NT2/D1 (cell line): ENCODE measurements around the gene ASB5.

Experiments
- DNase-seq: peaks from one replicate; pipeline ENCODE4 v3.0.0-alpha.2; 2011; ENCODE audit warnings: low read depth, low spot score
- H3K27me3 ChIP-seq: 2 replicates; pipeline ENCODE4 v1.6.0; 2011; ENCODE audit warnings: mild to moderate bottlenecking; ENCODE audit not compliant: insufficient read length, insufficient read depth
- H3K36me3 ChIP-seq: 2 replicates; pipeline ENCODE4 v1.6.1; 2011; ENCODE audit warnings: mild to moderate bottlenecking, low read length, mixed read lengths; ENCODE audit not compliant: insufficient read depth, insufficient read length
- H3K4me1 ChIP-seq: 2 replicates; pipeline ENCODE4 v1.5.1; 2011; ENCODE audit not compliant: insufficient read depth, insufficient read length
- H3K4me3 ChIP-seq: 2 replicates; pipeline ENCODE4 v1.5.1; 2011; ENCODE audit warnings: low read depth; ENCODE audit not compliant: insufficient read length
- H3K9ac ChIP-seq: 2 replicates; pipeline ENCODE4 v1.6.0; 2011; ENCODE audit warnings: low read depth; ENCODE audit not compliant: insufficient read length
- H3K9me3 ChIP-seq: 2 replicates; pipeline ENCODE4 v1.5.1; 2011; ENCODE audit warnings: mild to moderate bottlenecking, low read length; ENCODE audit not compliant: insufficient read depth
- SUZ12 ChIP-seq: IDR thresholded peaks from 2 replicates; pipeline ENCODE4 v1.6.1; 2011; ENCODE audit not compliant: insufficient read length, insufficient read depth; ENCODE audit errors: extremely low read depth
- YY1 ChIP-seq: IDR thresholded peaks from 2 replicates; pipeline ENCODE4 v1.6.1; 2011; ENCODE audit not compliant: insufficient read length, insufficient read depth
- ZNF274 ChIP-seq: IDR thresholded peaks from 2 replicates; pipeline ENCODE4 v1.6.1; 2011; ENCODE audit warnings: mild to moderate bottlenecking, low read depth, low read length

The ASB5 gene

GRCh38 chr4:176198316-176198903, 70.6 kb downstream of the ASB5 start:
- Histone ChIP-seq H3K4me1 (no peaks in the 10 kb centered on the region), H3K4me3 (no peak overlapping the region), H3K9me3 (0 out of 2 replicates have a peak, but pooled peaks cover 3% of the 10 kb centered on the region), H3K36me3 (no peaks in the 10 kb centered on the region), H3K9ac (no peak overlapping the region), H3K27me3 (no peaks in the 10 kb centered on the region)
- TF ChIP-seq ZNF274 (no peak), YY1 (no peak), SUZ12 (no peak)
- no peak for DNase-seq

- no peaks in the 10 kb centered on the region for H3K4me1 ChIP-seq
- TF ChIP-seq SUZ12 (no peak), YY1 (peak; percentile 70), ZNF274 (no peak)
- 0 out of 2 replicates have a peak, but pooled peaks cover 3% of the 10 kb centered on the region for H3K9me3 ChIP-seq
- peak within 1 kb of the TSS; percentile 56 for H3K9ac ChIP-seq
- peak; percentile 82 for DNase-seq
- no peaks in the 10 kb centered on the region for H3K27me3 ChIP-seq
- H3K36me3 ChIP-seq = no peaks in the 10 kb centered on the region
- H3K4me3 ChIP-seq = peak within 1 kb of the TSS; percentile 37
Measured at GRCh38 chr4:176195184-176195978, 73.6 kb downstream of the ASB5 start, which contains the start of gene SPATA4. Gene SPATA4, minus strand, starts transcription at chr4:176195585. Its CDS starts 23 bp downstream, at chr4:176195562.

- no peak for TF ChIP-seq YY1
- TF ChIP-seq SUZ12 = no peak
- TF ChIP-seq ZNF274 = no peak
- Histone ChIP-seq H3K9ac (no peak overlapping the region), H3K27me3 (no peaks in the 10 kb centered on the region), H3K9me3 (no peaks in the 10 kb centered on the region), H3K4me3 (no peak overlapping the region), H3K36me3 (no peaks in the 10 kb centered on the region), H3K4me1 (no peaks in the 10 kb centered on the region)
- DNase-seq = no peak
Measured at GRCh38 chr4:176193938-176194337, 75.1 kb downstream of the ASB5 start.

GRCh38 chr4:176193126-176193525, 75.9 kb downstream of the ASB5 start:
- H3K4me1 ChIP-seq = no peaks in the 10 kb centered on the region

GRCh38 chr4:176191974-176192373, 77.0 kb downstream of the ASB5 start:
- DNase-seq = no peak
- H3K9ac ChIP-seq = no peak overlapping the region
- H3K27me3 ChIP-seq = no peaks in the 10 kb centered on the region
- H3K36me3 ChIP-seq = no peaks in the 10 kb centered on the region
- H3K4me1 ChIP-seq = no peaks in the 10 kb centered on the region
- H3K9me3 ChIP-seq = no peaks in the 10 kb centered on the region
- no peak overlapping the region for H3K4me3 ChIP-seq
- TF ChIP-seq SUZ12 (no peak), ZNF274 (no peak), YY1 (no peak)

More at GRCh38 chr4:176193126-176193525, 75.9 kb downstream of the ASB5 start:
- no peaks in the 10 kb centered on the region for H3K36me3 ChIP-seq
- H3K9me3 ChIP-seq = no peaks in the 10 kb centered on the region
- no peak overlapping the region for H3K4me3 ChIP-seq
- TF ChIP-seq SUZ12 (no peak), YY1 (no peak), ZNF274 (no peak)
- no peak for DNase-seq
- no peaks in the 10 kb centered on the region for H3K27me3 ChIP-seq
- no peak overlapping the region for H3K9ac ChIP-seq

DNA sequence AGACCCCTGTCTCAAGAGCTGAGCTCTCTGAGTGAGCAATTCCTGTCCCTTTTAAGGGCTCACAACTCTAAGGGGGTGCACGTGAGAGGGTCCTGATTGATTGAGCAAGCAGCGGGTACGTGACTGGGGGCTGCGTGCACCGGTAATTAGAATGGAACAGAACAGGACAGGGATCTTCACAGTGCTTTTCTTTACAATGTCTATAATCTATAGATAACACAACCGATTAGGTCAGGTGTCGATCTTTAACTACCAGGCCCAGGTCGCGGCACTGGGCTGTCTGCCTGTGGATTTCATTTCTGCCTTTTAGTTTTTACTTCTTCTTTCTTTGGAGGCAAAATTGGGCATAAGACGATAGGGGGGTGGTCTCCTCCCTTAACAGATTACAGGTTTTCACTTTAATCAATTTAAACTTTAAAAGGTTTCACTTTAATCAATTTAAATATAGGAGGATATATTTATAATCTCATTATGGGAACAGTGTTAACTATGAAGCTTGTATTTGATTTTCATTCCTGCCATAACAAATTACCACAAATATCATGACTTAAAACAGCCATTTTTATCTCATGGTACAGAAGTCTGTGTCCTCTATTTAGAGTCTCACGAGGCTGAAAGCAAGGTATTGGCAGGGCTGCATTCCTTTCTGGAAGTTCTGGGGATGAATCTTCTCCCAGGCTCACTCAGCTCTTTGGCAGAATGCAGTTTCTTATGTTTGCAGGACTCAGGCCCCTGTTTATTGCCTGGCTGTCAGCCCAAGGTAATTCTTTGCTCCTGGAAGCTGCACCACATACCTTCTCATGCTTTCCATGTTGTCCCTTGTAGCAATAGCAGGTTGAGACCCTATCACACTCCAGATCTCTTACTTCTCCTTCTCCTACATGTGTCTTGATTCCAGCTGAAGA, 78.9 kb downstream of the ASB5 start:
- Histone ChIP-seq H3K4me1 (no peaks in the 10 kb centered on the region), H3K27me3 (no peaks in the 10 kb centered on the region), H3K9me3 (no peaks in the 10 kb centered on the region), H3K36me3 (no peaks in the 10 kb centered on the region), H3K4me3 (no peak overlapping the region), H3K9ac (no peak overlapping the region)
- TF ChIP-seq ZNF274 (no peak), SUZ12 (no peak), YY1 (no peak)
- no peak for DNase-seq
